IgD-negative memory B cell (primary cell): ENCODE results near the gene CCDC158. TPM values are rescaled to one million over a fixed set of nuclear protein-coding genes. Genes with fewer than 3 reads are reported as not detected.
"Not testable (repeated sequence)": the region's sequence is repeated elsewhere in the genome, so short reads cannot be mapped to it uniquely, and the experiment has no call there.

ENCODE experiments used
- H3K27ac Mint-ChIP-seq, 3 donors: one replicate each; pipeline ENCODE4 v1.8.0; 2020 to 2022; ENCODE audit warnings: mild to moderate bottlenecking in 3 of 3, mixed read lengths in 3 of 3, moderate library complexity in 1 of 3
- H3K27me3 Mint-ChIP-seq: one replicate; pipeline ENCODE4 v1.8.0; 2021; ENCODE audit warnings: mixed read lengths
- H3K36me3 Mint-ChIP-seq: one replicate; pipeline ENCODE4 v1.8.0; 2020; ENCODE audit warnings: mild to moderate bottlenecking, mixed read lengths
- H3K4me1 Mint-ChIP-seq, 3 donors: one replicate each; pipeline ENCODE4 v1.8.0; 2020 to 2022; ENCODE audit warnings: mixed read lengths in 3 of 3, mild to moderate bottlenecking in 1 of 3
- H3K4me3 Mint-ChIP-seq, 4 donors: one replicate each; pipeline ENCODE4 v1.8.0; 2020 to 2022; ENCODE audit warnings: mild to moderate bottlenecking in 4 of 4, mixed read lengths in 4 of 4, moderate library complexity in 3 of 4
- H3K9me3 Mint-ChIP-seq, 3 donors: one replicate each; pipeline ENCODE4 v1.8.0; 2020 to 2021; ENCODE audit warnings: mixed read lengths in 3 of 3, mild to moderate bottlenecking in 1 of 3
- polyA plus RNA-seq: library from polyadenylated mRNA; unstranded; fragments of 300-500 nt; fragmentation: Illumina TruSeq; gene quantifications from one replicate; pipeline ENCODE4 v1.2.3, GENCODE V29; 2021

CCDC158 gene
- polyA plus RNA-seq = not detected

DNA sequence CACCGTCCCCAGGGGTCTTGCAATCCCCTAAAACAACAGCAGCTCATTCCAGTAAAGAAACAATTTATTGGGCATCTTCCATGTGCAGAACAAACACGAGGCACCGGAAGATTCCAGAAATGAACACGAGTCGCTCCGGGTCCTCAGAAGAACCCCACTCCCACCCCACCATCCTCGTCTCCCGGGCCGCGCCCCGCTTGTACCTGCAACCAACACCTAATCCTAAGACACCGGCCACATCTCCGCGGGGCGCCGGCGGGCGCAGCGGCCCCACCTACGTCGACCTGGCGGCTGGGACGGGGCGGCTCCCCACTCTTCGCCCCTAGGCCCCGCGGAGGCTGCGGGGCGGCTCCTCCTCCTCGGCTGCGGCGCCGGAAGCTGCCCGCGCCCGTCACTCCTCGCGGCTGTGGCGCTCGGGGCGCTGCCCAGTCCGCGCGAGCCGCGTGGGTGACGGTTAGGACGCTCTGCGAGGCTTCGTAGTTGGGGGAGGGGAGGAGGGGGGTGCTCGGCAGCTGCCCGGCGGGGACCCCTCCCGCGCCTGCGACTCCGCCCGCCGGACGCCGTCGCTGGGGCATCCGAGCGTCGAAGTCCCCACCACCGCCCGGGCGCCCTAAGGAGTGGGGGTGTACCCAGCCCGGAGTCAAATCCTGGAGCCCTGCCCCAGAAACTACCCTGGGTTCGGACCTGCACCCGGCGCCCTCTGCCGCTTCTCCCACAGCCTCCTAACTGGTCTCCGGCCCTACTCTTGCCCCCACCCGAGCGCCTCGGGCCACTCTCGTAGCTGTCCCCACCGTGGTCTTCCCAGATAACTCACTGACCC is at the start of gene CCDC158:
Gene CCDC158, minus strand, starts transcription at position 380 of the 820 bp plus-strand sequence. CDS start 17,934 bp downstream, outside the sequence.
- Mint-ChIP-seq H3K4me1 (peaks cover 0 to 5% (median 5%) of the 10 kb centered on the region in 3 donors), H3K4me3 (peak within 1 kb of the TSS in 2 of 4 donors; percentile 57 to 85), H3K36me3 (no peaks in the 10 kb centered on the region), H3K27me3 (peaks cover 30% of the 10 kb centered on the region), H3K9me3 (peaks cover 0 to 2% (median 0%) of the 10 kb centered on the region in 3 donors), H3K27ac (peak within 1 kb of the TSS in 1 of 3 donors; percentile 45)

- H3K9me3 Mint-ChIP-seq = no peaks in the 10 kb centered on the region
- H3K36me3 Mint-ChIP-seq = no peaks in the 10 kb centered on the region
- no peak overlapping the region for H3K27ac Mint-ChIP-seq
- H3K4me3 Mint-ChIP-seq = no peak overlapping the region
- H3K4me1 Mint-ChIP-seq = no peaks in the 10 kb centered on the region
- H3K27me3 Mint-ChIP-seq = peaks cover 7% of the 10 kb centered on the region
These were observed 49.6 kb upstream of the CCDC158 start for GRCh38 chr4:76470532-76470931.

GRCh38 chr4:76470064-76470463 is 49.1 kb upstream of the CCDC158 start:
- Mint-ChIP-seq H3K9me3 (no peaks in the 10 kb centered on the region), H3K4me1 (no peaks in the 10 kb centered on the region), H3K27me3 (peaks cover 7% of the 10 kb centered on the region), H3K4me3 (no peak overlapping the region), H3K27ac (no peak overlapping the region), H3K36me3 (no peaks in the 10 kb centered on the region)

- H3K4me1 Mint-ChIP-seq = no peaks in the 10 kb centered on the region
- no peak overlapping the region for H3K4me3 Mint-ChIP-seq
- H3K27ac Mint-ChIP-seq = no peak overlapping the region
- H3K9me3 Mint-ChIP-seq = peaks cover 6 to 11% (median 10%) of the 10 kb centered on the region in 3 donors
- H3K36me3 Mint-ChIP-seq = no peaks in the 10 kb centered on the region
- peaks cover 1% of the 10 kb centered on the region for H3K27me3 Mint-ChIP-seq
These were observed 42.6 kb upstream of the CCDC158 start for GRCh38 chr4:76463568-76463967.

DNA sequence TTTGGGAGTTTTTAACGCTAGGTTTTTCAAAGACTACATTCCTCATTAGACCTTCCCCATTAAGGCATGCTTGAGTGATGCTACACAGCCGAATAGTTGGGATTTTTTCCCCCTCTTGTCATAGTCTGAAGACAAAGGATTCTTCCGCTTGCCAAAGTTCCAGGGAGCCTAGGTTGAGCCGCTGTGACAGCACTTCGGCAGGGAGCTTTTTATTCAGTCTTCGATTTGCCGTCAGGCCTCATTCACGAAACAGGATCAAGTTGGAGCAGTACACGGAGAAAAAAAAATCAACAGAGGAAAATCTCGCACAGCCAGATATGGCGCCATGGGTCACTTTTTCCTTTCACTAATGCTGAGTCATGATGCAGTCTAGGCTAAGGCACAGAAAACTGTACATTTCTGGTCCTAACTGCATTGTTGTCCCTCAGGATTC is 38.4 kb upstream of the CCDC158 start:
- no peak overlapping the region for H3K4me3 Mint-ChIP-seq
- no peaks in the 10 kb centered on the region for H3K4me1 Mint-ChIP-seq
- H3K36me3 Mint-ChIP-seq = no peaks in the 10 kb centered on the region
- peaks cover 5% of the 10 kb centered on the region for H3K27me3 Mint-ChIP-seq
- H3K9me3 Mint-ChIP-seq = peaks cover under 1 to 8% (median 5%) of the 10 kb centered on the region in 3 donors
- H3K27ac Mint-ChIP-seq = no peak overlapping the region

GRCh38 chr4:76458825-76459224 is 37.9 kb upstream of the CCDC158 start:
- no peak overlapping the region for H3K27ac Mint-ChIP-seq
- H3K4me1 Mint-ChIP-seq = no peaks in the 10 kb centered on the region
- peaks cover 5% of the 10 kb centered on the region for H3K27me3 Mint-ChIP-seq
- peaks cover 0 to 8% (median 4%) of the 10 kb centered on the region in 3 donors for H3K9me3 Mint-ChIP-seq
- H3K36me3 Mint-ChIP-seq = no peaks in the 10 kb centered on the region
- no peak overlapping the region for H3K4me3 Mint-ChIP-seq

- Mint-ChIP-seq H3K9me3 (peaks cover 0 to 7% (median 4%) of the 10 kb centered on the region in 3 donors), H3K36me3 (no peaks in the 10 kb centered on the region), H3K4me3 (no peak overlapping the region), H3K4me1 (no peaks in the 10 kb centered on the region), H3K27ac (no peak overlapping the region), H3K27me3 (peaks cover 5% of the 10 kb centered on the region)
These were observed 37.4 kb upstream of the CCDC158 start for GRCh38 chr4:76458297-76458696.

DNA sequence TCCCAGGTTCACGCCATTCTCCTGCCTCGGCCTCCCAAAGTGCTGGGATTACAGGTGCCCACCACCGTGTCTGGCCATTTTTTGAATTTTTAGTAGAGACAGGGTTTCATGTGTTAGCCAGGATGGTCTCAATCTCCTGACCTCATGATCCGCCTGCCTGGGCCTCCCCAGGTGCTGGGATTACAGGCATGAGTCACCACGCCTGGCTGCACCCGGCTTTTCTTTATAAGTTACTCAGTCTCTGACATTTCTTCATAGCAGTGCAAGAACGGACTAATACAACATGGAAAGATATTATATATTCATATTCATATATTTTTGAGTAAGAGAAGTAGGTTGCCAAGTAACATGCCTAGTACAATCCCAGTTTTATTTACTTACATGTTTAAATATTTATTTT is 36.9 kb upstream of the CCDC158 start:
- Mint-ChIP-seq H3K4me3 (no peak overlapping the region), H3K27me3 (peaks cover 5% of the 10 kb centered on the region), H3K4me1 (no peaks in the 10 kb centered on the region), H3K9me3 (peaks cover 0 to 3% (median 2%) of the 10 kb centered on the region in 3 donors), H3K27ac (peak overlapping the region in 1 of 3 donors; percentile 35), H3K36me3 (no peaks in the 10 kb centered on the region)

GRCh38 chr4:76454073-76454472 is 33.1 kb upstream of the CCDC158 start:
- H3K36me3 Mint-ChIP-seq, H3K9me3 Mint-ChIP-seq, H3K4me1 Mint-ChIP-seq, H3K27ac Mint-ChIP-seq, H3K27me3 Mint-ChIP-seq, H3K4me3 Mint-ChIP-seq: not testable (repeated sequence)

- Mint-ChIP-seq H3K36me3 (no peaks in the 10 kb centered on the region), H3K27me3 (peaks cover 8% of the 10 kb centered on the region), H3K4me3 (no peak overlapping the region), H3K27ac (no peak overlapping the region), H3K4me1 (no peaks in the 10 kb centered on the region), H3K9me3 (no peaks in the 10 kb centered on the region)
These were observed 32.3 kb upstream of the CCDC158 start for GRCh38 chr4:76453232-76453631.

DNA sequence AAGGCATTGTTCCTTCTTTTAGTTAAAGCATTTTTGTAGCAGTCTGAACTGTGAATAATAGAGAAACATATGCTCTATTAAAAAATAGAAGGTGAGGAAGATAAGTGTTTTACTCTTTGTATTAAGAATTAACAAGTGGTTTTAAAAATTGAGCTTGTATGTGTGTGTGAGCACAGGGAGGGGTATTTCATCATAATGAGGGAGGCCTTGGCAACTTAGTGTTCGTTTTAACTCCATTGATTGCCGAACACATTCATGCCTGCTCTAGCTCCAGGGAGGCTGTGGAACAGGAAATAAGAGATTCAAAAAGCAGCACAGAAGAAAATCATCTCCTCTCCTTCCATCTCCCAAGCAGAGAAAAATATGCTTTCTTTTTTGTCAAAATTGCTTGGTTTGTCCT is 28.9 kb upstream of the CCDC158 start:
- Mint-ChIP-seq H3K4me1 (no peaks in the 10 kb centered on the region), H3K36me3 (no peaks in the 10 kb centered on the region), H3K4me3 (no peak overlapping the region), H3K27me3 (peaks cover 4% of the 10 kb centered on the region), H3K27ac (no peak overlapping the region), H3K9me3 (no peaks in the 10 kb centered on the region)

DNA sequence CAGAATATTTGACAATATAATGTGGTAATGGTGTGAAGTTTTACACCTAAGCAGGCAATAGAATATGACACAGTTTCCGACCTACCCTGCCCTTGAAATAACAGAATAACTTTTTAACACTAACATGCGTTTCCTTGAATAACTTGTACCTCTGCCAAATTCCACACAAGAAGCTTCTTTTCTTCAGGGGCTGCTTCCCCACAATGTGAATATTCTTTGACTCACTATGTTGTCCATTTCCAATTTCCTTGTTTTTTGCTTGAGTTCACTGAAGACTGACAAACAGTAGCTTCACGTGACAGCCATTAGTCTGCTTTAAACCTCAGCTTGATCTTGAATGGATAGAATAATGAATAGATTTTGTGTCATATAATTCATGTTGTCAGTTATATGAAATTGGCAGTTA is 28.4 kb upstream of the CCDC158 start:
- no peak overlapping the region for H3K4me3 Mint-ChIP-seq
- no peak overlapping the region for H3K27ac Mint-ChIP-seq
- peaks cover 4% of the 10 kb centered on the region for H3K27me3 Mint-ChIP-seq
- H3K9me3 Mint-ChIP-seq = no peaks in the 10 kb centered on the region
- no peaks in the 10 kb centered on the region for H3K36me3 Mint-ChIP-seq
- H3K4me1 Mint-ChIP-seq = no peaks in the 10 kb centered on the region

DNA sequence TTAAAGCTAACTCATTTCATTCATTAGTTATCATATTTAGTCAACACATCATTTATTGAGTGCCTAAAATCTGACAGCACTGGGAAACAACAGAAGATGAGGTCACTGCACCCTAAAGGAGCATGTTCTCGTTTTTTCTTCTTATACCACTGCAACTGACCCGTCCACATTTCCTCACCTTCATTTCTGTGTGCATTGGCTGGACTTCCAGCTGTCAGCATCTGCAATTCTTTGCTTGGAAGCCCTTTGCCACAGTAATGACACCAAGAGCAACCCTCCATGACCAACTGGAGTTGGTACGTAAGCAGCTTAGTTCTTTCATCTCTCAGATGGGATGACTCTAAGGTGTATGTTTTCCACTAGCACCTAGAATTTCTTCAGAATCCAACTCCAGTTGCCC is 27.3 kb upstream of the CCDC158 start:
- H3K4me3 Mint-ChIP-seq = no peak overlapping the region
- H3K4me1 Mint-ChIP-seq = no peaks in the 10 kb centered on the region
- no peak overlapping the region for H3K27ac Mint-ChIP-seq
- no peaks in the 10 kb centered on the region for H3K9me3 Mint-ChIP-seq
- no peaks in the 10 kb centered on the region for H3K36me3 Mint-ChIP-seq
- peaks cover 4% of the 10 kb centered on the region for H3K27me3 Mint-ChIP-seq

GRCh38 chr4:76447393-76447851 is 26.5 kb upstream of the CCDC158 start:
- no peaks in the 10 kb centered on the region for H3K9me3 Mint-ChIP-seq
- no peaks in the 10 kb centered on the region for H3K36me3 Mint-ChIP-seq
- H3K27ac Mint-ChIP-seq = no peak overlapping the region
- no peak overlapping the region for H3K4me3 Mint-ChIP-seq
- H3K27me3 Mint-ChIP-seq = peaks cover 4% of the 10 kb centered on the region
- no peaks in the 10 kb centered on the region for H3K4me1 Mint-ChIP-seq

GRCh38 chr4:76445911-76446310 is 25.0 kb upstream of the CCDC158 start:
- H3K4me3 Mint-ChIP-seq = no peak overlapping the region
- no peak overlapping the region for H3K27ac Mint-ChIP-seq

DNA sequence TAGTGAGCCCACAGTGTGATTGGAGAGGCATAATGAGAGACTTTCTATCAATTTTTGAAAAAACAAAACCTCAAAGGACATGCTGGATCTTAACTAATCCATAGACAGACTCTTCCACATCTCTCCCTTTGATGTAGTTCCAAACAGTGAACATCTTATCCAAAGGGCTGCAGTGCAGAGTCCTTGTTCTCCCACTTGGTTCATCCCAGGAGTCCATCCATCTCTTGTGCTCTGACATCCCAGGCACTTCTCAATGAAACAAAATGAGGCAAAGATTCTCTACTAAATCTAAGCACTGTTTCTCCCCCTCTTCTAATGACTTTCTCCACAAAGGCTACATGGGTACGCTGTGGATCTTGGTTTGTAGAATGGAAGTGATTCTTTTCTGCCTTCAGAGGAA is 22.4 kb upstream of the CCDC158 start:
- Mint-ChIP-seq H3K4me3 (no peak overlapping the region), H3K27ac (no peak overlapping the region), H3K4me1 (no peaks in the 10 kb centered on the region), H3K9me3 (peaks cover 0 to 3% (median 0%) of the 10 kb centered on the region in 3 donors), H3K36me3 (no peaks in the 10 kb centered on the region), H3K27me3 (peaks cover 6% of the 10 kb centered on the region)

More at GRCh38 chr4:76445911-76446310, 25.0 kb upstream of the CCDC158 start:
- no peaks in the 10 kb centered on the region for H3K36me3 Mint-ChIP-seq
- H3K9me3 Mint-ChIP-seq = peaks cover 0 to 2% (median 0%) of the 10 kb centered on the region in 3 donors
- no peaks in the 10 kb centered on the region for H3K4me1 Mint-ChIP-seq
- H3K27me3 Mint-ChIP-seq = peaks cover 1% of the 10 kb centered on the region
